Astrocyte of the spinal cord (primary cell): ENCODE results near the gene CCR5AS.

Source experiments
- DNase-seq: peaks from one replicate; pipeline ENCODE4 v3.0.0; 2011; ENCODE audit warnings: low read depth, low spot score
- H3K4me3 ChIP-seq: 2 replicates; pipeline ENCODE4 v1.5.1; 2011; ENCODE audit warnings: low read depth, mild to moderate bottlenecking, low read length, moderate library complexity
- CTCF ChIP-seq: IDR thresholded peaks from 2 replicates; pipeline ENCODE4 v1.5.1; 2012; ENCODE audit warnings: low read depth, mild to moderate bottlenecking, low read length, inconsistent platforms
- in situ Hi-C: cut with HindIII; loops from 2 replicates; pipeline ENCODE4 v1.10.0; 2017; ENCODE audit warnings: low sequenced_read_pairs

CCR5AS gene

GRCh38 chr3:46449755-46450552, 43.1 kb upstream of the CCR5AS start:
- no peak overlapping the region for H3K4me3 ChIP-seq
- DNase-seq: no peak
- in situ Hi-C loops: no loop called here
- TF ChIP-seq CTCF: peak; percentile 66

- DNase-seq: no peak
- no peak overlapping the region for H3K4me3 ChIP-seq
- in situ Hi-C loops: no loop called here
- no peak for TF ChIP-seq CTCF
Observed at GRCh38 chr3:46448721-46449120, 41.9 kb upstream of the CCR5AS start.

DNA sequence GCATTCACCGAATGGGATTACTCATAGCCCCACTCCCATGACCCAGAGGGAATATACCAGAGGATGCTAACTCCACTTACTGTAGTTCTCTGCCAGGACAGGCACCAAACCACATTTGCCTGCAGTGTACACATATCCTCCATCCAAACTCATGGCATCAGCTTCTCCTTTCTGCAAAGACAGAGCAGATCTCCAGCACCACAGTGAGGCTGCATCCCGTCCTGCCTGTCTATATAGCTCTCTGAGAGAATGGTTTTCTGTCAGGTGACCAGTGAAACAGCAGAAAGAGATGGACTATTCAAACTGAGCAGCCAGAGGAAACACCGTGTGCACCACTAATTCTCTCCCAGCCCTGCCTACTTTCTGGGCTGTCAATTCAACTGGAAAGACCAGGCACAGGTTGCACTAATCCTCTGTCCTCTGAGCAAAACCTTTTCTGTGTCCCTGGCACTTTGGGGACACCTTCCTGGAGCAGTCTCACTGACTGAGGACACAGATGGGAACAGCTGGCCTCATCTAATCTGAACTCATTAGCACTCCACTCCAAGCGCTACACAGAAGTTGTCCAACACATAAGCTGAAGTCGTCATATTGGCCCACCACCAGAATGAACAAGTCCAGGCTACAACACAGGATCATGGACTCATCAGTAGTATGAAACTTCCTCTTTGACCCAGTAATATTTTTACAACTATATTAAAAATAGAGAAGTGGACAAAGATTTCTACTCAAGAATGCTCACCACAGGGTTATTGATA, 40.5 kb upstream of the CCR5AS start:
- no peak overlapping the region for H3K4me3 ChIP-seq
- DNase-seq: no peak
- no peak for TF ChIP-seq CTCF
- in situ Hi-C loops: no loop called here

GRCh38 chr3:46442576-46443530, 36.0 kb upstream of the CCR5AS start:
- peak; percentile 59 for TF ChIP-seq CTCF
- H3K4me3 ChIP-seq: no peak overlapping the region
- peak; percentile 44 for DNase-seq
- in situ Hi-C loops: no loop called here

DNA sequence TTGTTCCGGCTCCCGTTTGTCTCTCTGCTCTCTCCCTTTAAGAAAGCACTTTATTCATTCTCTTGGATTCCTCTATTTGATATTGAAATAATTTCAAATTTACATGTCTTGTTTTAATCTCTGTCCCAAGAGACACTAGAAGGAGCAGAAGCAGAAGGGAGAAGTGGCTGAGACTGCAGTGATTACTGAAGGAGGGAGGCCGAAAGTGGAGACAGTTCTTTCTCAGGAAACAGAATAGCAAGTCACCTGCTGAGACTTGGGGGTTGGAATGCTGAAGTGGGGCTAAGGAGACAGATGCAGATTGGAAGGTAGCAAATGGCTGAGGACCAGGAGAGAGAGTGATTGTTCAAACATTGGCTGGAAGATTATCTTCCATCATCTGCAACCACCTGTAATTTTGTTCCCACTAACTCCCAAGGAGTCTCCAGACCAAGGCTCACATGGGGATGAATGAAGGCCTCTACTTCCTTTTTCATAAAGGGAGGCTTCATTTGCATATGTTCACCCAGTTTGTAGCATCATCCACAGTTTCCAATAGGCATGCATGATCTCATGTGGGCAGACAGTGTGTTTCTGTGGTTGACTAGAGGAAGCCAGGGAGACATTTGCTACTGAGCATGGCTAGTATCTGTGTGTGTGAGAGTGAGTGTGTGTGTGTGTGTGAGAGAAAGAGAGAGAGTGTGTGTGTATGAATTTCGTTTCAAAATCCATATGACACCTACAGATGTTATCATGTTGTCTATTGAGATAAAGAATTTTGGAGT, 33.8 kb upstream of the CCR5AS start:
- H3K4me3 ChIP-seq: no peak overlapping the region
- in situ Hi-C loops: no loop called here
- no peak for DNase-seq
- TF ChIP-seq CTCF: no peak
